Astrocyte (in vitro differentiated cells and primary cell): ENCODE results near the gene TFF3.

Experiments
- CTCF ChIP-seq: IDR thresholded peaks from 2 replicates; pipeline ENCODE4 v1.5.1; 2011; ENCODE audit warnings: low read depth, mild to moderate bottlenecking, inconsistent platforms, low read length, moderate library complexity; ENCODE audit not compliant: insufficient read depth
- EZH2 ChIP-seq: IDR thresholded peaks from 2 replicates; pipeline ENCODE4 v1.6.1; 2012; ENCODE audit warnings: mild to moderate bottlenecking, low read length, inconsistent platforms; ENCODE audit not compliant: insufficient read depth

- TF ChIP-seq CTCF: no peak
- TF ChIP-seq EZH2: no peak
Measured at GRCh38 chr21:42307106-42307505, 8.1 kb downstream of the TFF3 start.
